Measurements from ENCODE around the gene MEGF11.

GRCh38 chr15:65902373-65902772, 351.2 kb downstream of the MEGF11 start:
- TF ChIP-seq CTCF (IDR thresholded peaks at IDR 0.05) (no peak), EP300 (IDR thresholded peaks at IDR 0.05) (no peak), POLR2AphosphoS5 (IDR thresholded peaks at IDR 0.05) (peak in 1 of 2 donors; percentile 11)
